Measurements from ENCODE around the gene CYSTM1. TPM values are rescaled to one million over a fixed set of nuclear protein-coding genes. Genes with fewer than 3 reads are reported as not detected.
A peak's percentile ranks its signal among the peaks of the same experiment; 100 is the strongest.

Gene CYSTM1
- total RNA-seq, 2 donors from 2014 or later: 37.0 to 51.7 TPM

DNA sequence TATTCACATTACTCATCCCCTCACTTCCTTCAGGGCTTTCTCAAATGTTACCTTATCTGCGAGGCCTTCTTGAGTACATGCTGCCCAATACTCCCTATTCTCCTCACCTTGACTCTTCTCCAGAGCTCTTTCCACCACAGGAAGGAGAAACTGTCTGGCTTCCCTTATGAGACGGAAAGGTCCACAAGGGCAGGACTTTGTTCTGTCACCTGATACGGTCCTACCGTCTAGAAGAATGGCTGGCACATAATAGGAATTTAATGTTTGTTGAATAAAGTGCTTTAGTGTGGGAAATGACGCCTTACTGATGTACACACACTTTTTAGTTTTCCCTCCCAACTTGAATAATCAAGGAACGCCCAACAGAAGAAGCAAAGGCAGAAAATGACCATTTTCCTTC, 75.4 kb downstream of the CYSTM1 start:
- Histone ChIP-seq H3K4me1 (replicated peaks) (peaks cover 6% of the 10 kb centered on the region), H3K36me3 (no peaks in the 10 kb centered on the region), H3K27ac (no peak overlapping the region), H3K4me3 (no peak overlapping the region), H3K27me3 (replicated peaks; ENCODE audit: insufficient read depth) (no peaks in the 10 kb centered on the region), H3K9me3 (no peaks in the 10 kb centered on the region)
- TF ChIP-seq, protein P1, sequence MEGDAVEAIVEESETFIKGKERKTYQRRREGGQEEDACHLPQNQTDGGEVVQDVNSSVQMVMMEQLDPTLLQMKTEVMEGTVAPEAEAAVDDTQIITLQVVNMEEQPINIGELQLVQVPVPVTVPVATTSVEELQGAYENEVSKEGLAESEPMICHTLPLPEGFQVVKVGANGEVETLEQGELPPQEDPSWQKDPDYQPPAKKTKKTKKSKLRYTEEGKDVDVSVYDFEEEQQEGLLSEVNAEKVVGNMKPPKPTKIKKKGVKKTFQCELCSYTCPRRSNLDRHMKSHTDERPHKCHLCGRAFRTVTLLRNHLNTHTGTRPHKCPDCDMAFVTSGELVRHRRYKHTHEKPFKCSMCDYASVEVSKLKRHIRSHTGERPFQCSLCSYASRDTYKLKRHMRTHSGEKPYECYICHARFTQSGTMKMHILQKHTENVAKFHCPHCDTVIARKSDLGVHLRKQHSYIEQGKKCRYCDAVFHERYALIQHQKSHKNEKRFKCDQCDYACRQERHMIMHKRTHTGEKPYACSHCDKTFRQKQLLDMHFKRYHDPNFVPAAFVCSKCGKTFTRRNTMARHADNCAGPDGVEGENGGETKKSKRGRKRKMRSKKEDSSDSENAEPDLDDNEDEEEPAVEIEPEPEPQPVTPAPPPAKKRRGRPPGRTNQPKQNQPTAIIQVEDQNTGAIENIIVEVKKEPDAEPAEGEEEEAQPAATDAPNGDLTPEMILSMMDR (IDR thresholded peaks at IDR 0.05): no peak
- TF ChIP-seq POLR2A (IDR thresholded peaks at IDR 0.05): no peak
- TF ChIP-seq POLR2AphosphoS5 (IDR thresholded peaks at IDR 0.05): no peak
- no peak for DNase-seq (ENCODE audit: low spot score)
- 77% methylated on average over 6 of the region's 6 CpGs for WGBS
- intact Hi-C loops (cut with DNase I): no loop called here

GRCh38 chr5:140251527-140251973, 76.6 kb downstream of the CYSTM1 start:
- H3K27me3 ChIP-seq (replicated peaks; ENCODE audit: insufficient read depth): no peaks in the 10 kb centered on the region
- H3K36me3 ChIP-seq: no peaks in the 10 kb centered on the region
- H3K9me3 ChIP-seq: no peaks in the 10 kb centered on the region
- intact Hi-C loops (cut with DNase I): no loop called here
- 81% methylated on average over 5 of the region's 5 CpGs for WGBS
- TF ChIP-seq POLR2AphosphoS5 (IDR thresholded peaks at IDR 0.05) (no peak), POLR2A (IDR thresholded peaks at IDR 0.05) (no peak)
- TF ChIP-seq, protein P1 (IDR thresholded peaks at IDR 0.05): no peak
- DNase-seq (ENCODE audit: low spot score): no peak
- H3K4me1 ChIP-seq (replicated peaks): peaks cover 6% of the 10 kb centered on the region
- no peak overlapping the region for H3K27ac ChIP-seq
- H3K4me3 ChIP-seq: no peak overlapping the region

DNA sequence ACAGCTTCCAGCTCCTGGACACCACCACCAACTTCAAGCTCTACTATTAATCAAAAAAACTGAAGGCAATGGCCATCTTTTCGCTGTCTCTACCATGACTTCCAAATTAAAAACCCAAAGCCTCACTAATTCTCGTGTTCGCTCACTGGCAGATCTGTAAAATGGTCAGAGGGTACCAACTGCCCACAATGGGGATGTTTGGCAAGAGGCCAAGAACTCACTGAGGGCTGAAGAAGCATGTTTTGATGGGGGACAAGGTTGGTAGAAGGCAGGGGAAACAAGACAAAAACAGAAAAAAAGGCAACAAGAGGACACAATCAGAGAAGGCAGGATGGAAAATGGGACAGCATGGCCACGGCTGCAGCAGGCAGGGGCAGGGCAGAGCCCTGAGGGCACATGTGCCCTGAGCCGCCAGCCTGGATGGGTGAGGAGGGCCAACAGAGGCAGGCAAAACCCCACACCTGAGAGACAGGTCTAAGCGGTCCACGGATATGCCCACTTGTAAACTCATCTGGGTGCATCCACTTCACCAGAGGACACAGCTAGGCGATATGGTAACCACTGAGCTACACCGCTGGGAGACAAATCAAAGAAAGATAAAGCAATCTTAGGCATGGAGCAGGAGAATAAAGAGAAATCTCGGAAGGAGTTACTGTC, 77.6 kb downstream of the CYSTM1 start:
- 88% methylated on average over 10 of the region's 10 CpGs for WGBS
- H3K36me3 ChIP-seq: no peaks in the 10 kb centered on the region
- TF ChIP-seq, protein P1 (IDR thresholded peaks at IDR 0.05): no peak
- no peak for TF ChIP-seq POLR2A (IDR thresholded peaks at IDR 0.05)
- TF ChIP-seq POLR2AphosphoS5 (IDR thresholded peaks at IDR 0.05): no peak
- peaks cover 6% of the 10 kb centered on the region for H3K4me1 ChIP-seq (replicated peaks)
- intact Hi-C loops (cut with DNase I): no loop called here
- no peaks in the 10 kb centered on the region for H3K9me3 ChIP-seq
- H3K4me3 ChIP-seq: no peak overlapping the region
- no peaks in the 10 kb centered on the region for H3K27me3 ChIP-seq (replicated peaks; ENCODE audit: insufficient read depth)
- no peak for DNase-seq (ENCODE audit: low spot score)
- H3K27ac ChIP-seq: no peak overlapping the region

DNA sequence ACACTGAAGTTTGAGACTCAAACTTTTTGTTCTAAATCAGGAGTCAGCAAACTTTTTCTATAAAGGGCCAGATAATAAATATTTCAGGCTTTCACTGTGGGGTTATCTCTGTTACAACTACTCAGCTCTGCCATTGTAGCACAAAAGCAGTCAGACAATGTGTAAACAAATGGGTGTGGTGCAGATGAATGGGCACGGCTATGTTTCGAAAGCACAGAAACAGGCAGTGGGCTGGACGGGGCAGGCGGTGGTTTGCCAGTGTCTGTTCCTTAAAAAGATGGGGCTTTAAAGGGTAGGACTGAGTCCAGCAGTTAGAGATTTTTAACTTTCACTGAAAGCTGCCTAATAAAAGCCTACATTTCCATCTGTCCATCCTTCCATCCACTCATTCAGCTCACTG, 79.0 kb downstream of the CYSTM1 start:
- 35% methylated on average over 4 of the region's 4 CpGs for WGBS
- TF ChIP-seq POLR2A (IDR thresholded peaks at IDR 0.05) (no peak), POLR2AphosphoS5 (IDR thresholded peaks at IDR 0.05) (peak; percentile 46)
- TF ChIP-seq, protein P1 (IDR thresholded peaks at IDR 0.05): no peak
- no peaks in the 10 kb centered on the region for H3K9me3 ChIP-seq
- H3K4me3 ChIP-seq: no peak overlapping the region
- no peak overlapping the region for H3K27ac ChIP-seq
- intact Hi-C loops (cut with DNase I): no loop called here
- H3K4me1 ChIP-seq (replicated peaks): peaks cover 6% of the 10 kb centered on the region
- no peaks in the 10 kb centered on the region for H3K36me3 ChIP-seq
- H3K27me3 ChIP-seq (replicated peaks; ENCODE audit: insufficient read depth): no peaks in the 10 kb centered on the region
- DNase-seq (ENCODE audit: low spot score): peak; percentile 51
